ENCODE results near the gene ATG9B. TPM values are rescaled to one million over a fixed set of nuclear protein-coding genes. Genes with fewer than 3 reads are reported as not detected.

The ATG9B gene
- polyA plus RNA-seq, 2 of the 4 experiments (the other 2 are of a cell fraction): 0.06 to 0.23 TPM

DNA sequence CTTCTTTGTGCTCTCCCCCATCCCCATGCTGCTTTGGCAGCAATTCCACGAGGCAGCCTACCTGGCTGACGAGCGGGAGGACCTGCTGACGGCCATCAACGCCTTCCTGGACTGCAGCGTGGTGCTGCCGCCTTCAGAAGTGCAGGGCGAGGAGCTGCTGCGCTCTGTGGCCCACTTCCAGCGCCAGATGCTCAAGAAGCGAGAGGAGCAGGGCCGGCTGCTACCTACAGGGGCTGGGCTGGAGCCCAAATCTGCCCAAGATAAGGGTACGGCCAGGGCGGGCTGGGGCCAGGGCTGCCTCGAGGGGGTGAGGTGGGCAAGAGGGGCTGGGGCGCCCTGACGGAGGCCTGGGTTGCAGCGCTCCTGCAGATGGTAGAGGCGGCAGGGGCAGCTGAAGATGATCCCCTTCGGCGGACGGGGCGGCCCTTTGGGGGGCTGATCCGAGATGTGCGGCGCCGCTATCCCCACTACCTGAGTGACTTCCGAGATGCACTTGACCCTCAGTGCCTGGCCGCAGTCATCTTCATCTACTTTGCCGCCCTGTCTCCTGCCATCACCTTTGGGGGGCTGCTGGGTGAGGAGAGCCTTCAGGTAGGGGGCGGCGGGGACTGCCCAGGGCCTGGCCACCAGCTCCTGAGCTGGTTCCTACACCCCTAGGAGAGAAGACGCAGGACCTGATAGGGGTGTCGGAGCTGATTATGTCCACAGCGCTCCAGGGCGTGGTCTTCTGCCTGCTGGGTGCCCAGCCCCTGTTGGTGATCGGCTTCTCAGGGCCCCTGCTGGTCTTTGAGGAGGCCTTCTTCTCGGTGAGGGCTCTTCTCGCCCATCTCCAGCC lies 47.0 kb upstream of the ATG9B start:
- Histone ChIP-seq H3K4me1 (peaks cover 7% of the 10 kb centered on the region; the same call in 2 of the 3 replicates), H3K4me2 (no peak overlapping the region), H3K9me3 (no peaks in the 10 kb centered on the region), H3K4me3 (no peak overlapping the region), H3K27ac (no peak overlapping the region)
- 92% methylated on average over 27 of the region's 39 CpGs for WGBS (ENCODE audit: missing lambda C conversion rate)
- FAIRE-seq (no peak), ATAC-seq (no peak), DNase-seq (ENCODE audit: low read depth in 1 of 2, low spot score in 1 of 2) (no peak)
- ChIA-PET CTCF (interaction anchor here (1.0 to 8.6 kb wide), 7 partner anchors 9 to 53 kb away, joined by 3 to 64 read pairs (median 4); no protein-coding TSS in a partner anchor), POLR2A (interaction anchor here (1.3 kb wide), 1 partner anchor 9 kb away, joined by 6 read pairs; no protein-coding TSS in a partner anchor)
- TF ChIP-seq ZSCAN20 (CRISPR knock-in tag; IDR thresholded peaks at IDR 0.05): no peak
- TF ChIP-seq JUN (IDR thresholded peaks at IDR 0.05): 0 out of 5 replicates have a peak, but pooled peaks of 1 of the 2 experiments have one; percentile 7

DNA sequence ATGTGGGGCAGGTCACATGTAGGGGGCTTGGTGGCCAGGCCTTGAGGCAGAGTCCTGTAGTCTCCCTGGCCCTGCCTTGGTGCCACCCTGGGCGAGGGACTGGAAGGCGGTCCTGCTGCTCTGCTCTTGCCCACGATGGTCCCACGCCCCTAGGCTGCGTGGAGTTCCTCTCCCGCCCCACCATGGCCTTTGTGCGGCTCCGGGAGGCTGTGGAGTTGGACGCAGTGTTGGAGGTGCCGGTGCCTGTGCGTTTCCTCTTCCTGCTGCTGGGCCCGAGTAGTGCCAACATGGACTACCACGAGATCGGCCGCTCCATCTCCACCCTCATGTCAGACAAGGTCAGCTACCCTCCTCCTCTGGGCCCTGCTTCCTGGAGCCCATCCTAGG lies 46.3 kb upstream of the ATG9B start:
- 87% methylated on average over 14 of the region's 15 CpGs for WGBS (ENCODE audit: missing lambda C conversion rate)
- POLR2A ChIA-PET: interaction anchor here (1.3 kb wide), 1 partner anchor 8 kb away, joined by 6 read pairs; no protein-coding TSS in a partner anchor
- DNase-seq (ENCODE audit: low read depth in 1 of 2, low spot score in 1 of 2): no peak
- ATAC-seq: no peak
- no peak overlapping the region for H3K4me2 ChIP-seq
- TF ChIP-seq HEYL (CRISPR knock-in tag; IDR thresholded peaks at IDR 0.05): no peak
- TF ChIP-seq, protein P1, sequence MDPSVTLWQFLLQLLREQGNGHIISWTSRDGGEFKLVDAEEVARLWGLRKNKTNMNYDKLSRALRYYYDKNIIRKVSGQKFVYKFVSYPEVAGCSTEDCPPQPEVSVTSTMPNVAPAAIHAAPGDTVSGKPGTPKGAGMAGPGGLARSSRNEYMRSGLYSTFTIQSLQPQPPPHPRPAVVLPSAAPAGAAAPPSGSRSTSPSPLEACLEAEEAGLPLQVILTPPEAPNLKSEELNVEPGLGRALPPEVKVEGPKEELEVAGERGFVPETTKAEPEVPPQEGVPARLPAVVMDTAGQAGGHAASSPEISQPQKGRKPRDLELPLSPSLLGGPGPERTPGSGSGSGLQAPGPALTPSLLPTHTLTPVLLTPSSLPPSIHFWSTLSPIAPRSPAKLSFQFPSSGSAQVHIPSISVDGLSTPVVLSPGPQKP (IDR thresholded peaks at IDR 0.05; ENCODE audit: low read depth, low read length): no peak
- TF ChIP-seq MYC (IDR thresholded peaks at IDR 0.05; ENCODE audit: borderline replicate concordance, low read length): no peak
- no peak for TF ChIP-seq NFE2L2 (conservative IDR thresholded peaks at IDR 0.05; ENCODE audit: low read length)
- no peak for TF ChIP-seq RNF2 (IDR thresholded peaks at IDR 0.05; ENCODE audit: borderline replicate concordance, low read depth)
- TF ChIP-seq TFCP2L1 (CRISPR knock-in tag; IDR thresholded peaks at IDR 0.05): no peak
- TF ChIP-seq, protein P2, sequence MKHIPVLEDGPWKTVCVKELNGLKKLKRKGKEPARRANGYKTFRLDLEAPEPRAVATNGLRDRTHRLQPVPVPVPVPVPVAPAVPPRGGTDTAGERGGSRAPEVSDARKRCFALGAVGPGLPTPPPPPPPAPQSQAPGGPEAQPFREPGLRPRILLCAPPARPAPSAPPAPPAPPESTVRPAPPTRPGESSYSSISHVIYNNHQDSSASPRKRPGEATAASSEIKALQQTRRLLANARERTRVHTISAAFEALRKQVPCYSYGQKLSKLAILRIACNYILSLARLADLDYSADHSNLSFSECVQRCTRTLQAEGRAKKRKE (CRISPR knock-in tag; IDR thresholded peaks at IDR 0.05; ENCODE audit: low read depth): no peak
- TF ChIP-seq CHD2 (IDR thresholded peaks at IDR 0.05; ENCODE audit: low read length, partially characterized antibody): no peak
- TF ChIP-seq, protein P3, sequence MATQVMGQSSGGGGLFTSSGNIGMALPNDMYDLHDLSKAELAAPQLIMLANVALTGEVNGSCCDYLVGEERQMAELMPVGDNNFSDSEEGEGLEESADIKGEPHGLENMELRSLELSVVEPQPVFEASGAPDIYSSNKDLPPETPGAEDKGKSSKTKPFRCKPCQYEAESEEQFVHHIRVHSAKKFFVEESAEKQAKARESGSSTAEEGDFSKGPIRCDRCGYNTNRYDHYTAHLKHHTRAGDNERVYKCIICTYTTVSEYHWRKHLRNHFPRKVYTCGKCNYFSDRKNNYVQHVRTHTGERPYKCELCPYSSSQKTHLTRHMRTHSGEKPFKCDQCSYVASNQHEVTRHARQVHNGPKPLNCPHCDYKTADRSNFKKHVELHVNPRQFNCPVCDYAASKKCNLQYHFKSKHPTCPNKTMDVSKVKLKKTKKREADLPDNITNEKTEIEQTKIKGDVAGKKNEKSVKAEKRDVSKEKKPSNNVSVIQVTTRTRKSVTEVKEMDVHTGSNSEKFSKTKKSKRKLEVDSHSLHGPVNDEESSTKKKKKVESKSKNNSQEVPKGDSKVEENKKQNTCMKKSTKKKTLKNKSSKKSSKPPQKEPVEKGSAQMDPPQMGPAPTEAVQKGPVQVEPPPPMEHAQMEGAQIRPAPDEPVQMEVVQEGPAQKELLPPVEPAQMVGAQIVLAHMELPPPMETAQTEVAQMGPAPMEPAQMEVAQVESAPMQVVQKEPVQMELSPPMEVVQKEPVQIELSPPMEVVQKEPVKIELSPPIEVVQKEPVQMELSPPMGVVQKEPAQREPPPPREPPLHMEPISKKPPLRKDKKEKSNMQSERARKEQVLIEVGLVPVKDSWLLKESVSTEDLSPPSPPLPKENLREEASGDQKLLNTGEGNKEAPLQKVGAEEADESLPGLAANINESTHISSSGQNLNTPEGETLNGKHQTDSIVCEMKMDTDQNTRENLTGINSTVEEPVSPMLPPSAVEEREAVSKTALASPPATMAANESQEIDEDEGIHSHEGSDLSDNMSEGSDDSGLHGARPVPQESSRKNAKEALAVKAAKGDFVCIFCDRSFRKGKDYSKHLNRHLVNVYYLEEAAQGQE (IDR thresholded peaks at IDR 0.05): no peak
- TF ChIP-seq POLR2A (IDR thresholded peaks at IDR 0.05; ENCODE audit: low read length): no peak
- TF ChIP-seq CHD4 (IDR thresholded peaks at IDR 0.05; ENCODE audit: borderline replicate concordance): no peak
- TF ChIP-seq POLR2AphosphoS2 (conservative IDR thresholded peaks at IDR 0.05; ENCODE audit: low read length): no peak
- no peak for TF ChIP-seq SMC3 (IDR thresholded peaks at IDR 0.05)
- TF ChIP-seq EHF (CRISPR knock-in tag; IDR thresholded peaks at IDR 0.05): no peak
- no peak for TF ChIP-seq MAFK (IDR thresholded peaks at IDR 0.05; ENCODE audit: partially characterized antibody)
- TF ChIP-seq ZNF302 (CRISPR knock-in tag; IDR thresholded peaks at IDR 0.05): no peak
- TF ChIP-seq NR3C1 (IDR thresholded peaks at IDR 0.05): no peak
- TF ChIP-seq, protein P4, sequence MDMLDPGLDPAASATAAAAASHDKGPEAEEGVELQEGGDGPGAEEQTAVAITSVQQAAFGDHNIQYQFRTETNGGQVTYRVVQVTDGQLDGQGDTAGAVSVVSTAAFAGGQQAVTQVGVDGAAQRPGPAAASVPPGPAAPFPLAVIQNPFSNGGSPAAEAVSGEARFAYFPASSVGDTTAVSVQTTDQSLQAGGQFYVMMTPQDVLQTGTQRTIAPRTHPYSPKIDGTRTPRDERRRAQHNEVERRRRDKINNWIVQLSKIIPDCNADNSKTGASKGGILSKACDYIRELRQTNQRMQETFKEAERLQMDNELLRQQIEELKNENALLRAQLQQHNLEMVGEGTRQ (IDR thresholded peaks at IDR 0.05): no peak
- no peak for FAIRE-seq
- H3K4me3 ChIP-seq: no peak overlapping the region
- no peak overlapping the region for H3K27ac ChIP-seq
- CTCF ChIA-PET: interaction anchor here (1.0 to 8.6 kb wide), 5 partner anchors 8 to 39 kb away, joined by 3 to 64 read pairs (median 4); partner anchors contain the start of genes FASTK and TMUB1
- H3K4me1 ChIP-seq: peaks cover under 1% of the 10 kb centered on the region; the same call in 1 of the 3 replicates
- no peaks in the 10 kb centered on the region for H3K9me3 ChIP-seq

Measured in A549 (cell line).